ENCODE measurements around the gene COG4.

- TF ChIP-seq TAF1 (IDR thresholded peaks at IDR 0.05; ENCODE audit: low read depth, low read length): no peak
- no peak for TF ChIP-seq POLR2A (IDR thresholded peaks at IDR 0.05; ENCODE audit: low read depth, low read length)
Measured at GRCh38 chr16:70520612-70521297, 2.6 kb downstream of the COG4 start.
